ENCODE measurements around the gene KLHL29. TPM values are rescaled to one million over a fixed set of nuclear protein-coding genes. Genes with fewer than 3 reads are reported as not detected.

Gene KLHL29
- total RNA-seq, 3 donors from 2014 or later (not counting 1 experiment from before 2014, with no cell fraction given): 0.24 to 0.43 (median 0.33) TPM

DNA sequence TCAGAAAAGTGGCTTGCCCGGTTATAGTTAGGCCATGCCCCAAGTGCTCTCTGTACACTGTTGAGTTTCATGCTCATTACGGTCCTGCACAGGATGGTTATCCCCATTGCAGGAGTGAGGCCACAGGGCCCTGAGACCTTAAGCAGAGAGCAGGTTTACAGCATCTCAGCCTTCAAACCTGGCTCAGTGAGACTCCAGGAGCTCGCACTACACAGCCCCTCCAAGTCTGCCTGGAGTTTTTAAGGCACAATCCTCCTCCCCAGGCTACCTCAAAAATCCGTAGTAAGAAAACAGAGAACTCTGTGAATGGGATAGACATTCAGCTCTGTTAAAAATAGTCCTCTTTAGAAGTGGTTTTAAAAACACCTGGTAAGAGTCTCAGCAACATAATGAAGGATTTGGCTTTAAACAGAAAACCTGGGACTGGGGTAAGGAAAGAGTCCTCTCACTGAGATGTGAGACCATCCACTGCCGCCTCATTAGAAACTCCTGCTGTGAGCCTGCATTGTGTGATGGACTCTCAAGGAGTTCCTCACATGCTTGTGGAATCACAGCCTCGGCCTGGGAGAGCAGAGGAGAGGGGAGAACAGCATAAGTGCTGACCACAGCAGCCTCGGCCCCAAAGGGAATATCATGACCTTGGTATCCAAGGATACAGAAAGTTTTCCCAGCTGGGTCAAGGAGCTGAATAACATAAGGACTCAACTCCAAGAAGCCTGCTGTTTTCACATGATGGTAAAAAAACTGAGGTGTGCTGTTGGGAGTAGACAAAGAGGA is 327.2 kb downstream of the KLHL29 start:
- Mint-ChIP-seq H3K36me3 (no peaks in the 10 kb centered on the region), H3K4me1 (peaks cover 0 to 12% of the 10 kb centered on the region in 2 donors), H3K27me3 (ENCODE audit: low read depth in 2 of 2) (no peaks in the 10 kb centered on the region), H3K27ac (no peak overlapping the region), H3K9me3 (no peaks in the 10 kb centered on the region), H3K4me3 (no peak overlapping the region)
- Histone ChIP-seq H3K4me1 (ENCODE audit: control insufficient read depth, insufficient read depth, low read length) (no peaks in the 10 kb centered on the region), H3K27ac (ENCODE audit: low read length) (no peak overlapping the region), H3K4me3 (ENCODE audit: low read length) (no peak overlapping the region), H3K27me3 (ENCODE audit: control insufficient read depth, insufficient read depth, low read length) (no peaks in the 10 kb centered on the region), H3K9me3 (ENCODE audit: control insufficient read depth, insufficient read depth, low read length) (no peaks in the 10 kb centered on the region), H3K36me3 (ENCODE audit: control insufficient read depth, insufficient read depth, low read length) (peaks cover 2% of the 10 kb centered on the region)
- no peak for DNase-seq
- no peak for ATAC-seq
- TF ChIP-seq, protein P1, sequence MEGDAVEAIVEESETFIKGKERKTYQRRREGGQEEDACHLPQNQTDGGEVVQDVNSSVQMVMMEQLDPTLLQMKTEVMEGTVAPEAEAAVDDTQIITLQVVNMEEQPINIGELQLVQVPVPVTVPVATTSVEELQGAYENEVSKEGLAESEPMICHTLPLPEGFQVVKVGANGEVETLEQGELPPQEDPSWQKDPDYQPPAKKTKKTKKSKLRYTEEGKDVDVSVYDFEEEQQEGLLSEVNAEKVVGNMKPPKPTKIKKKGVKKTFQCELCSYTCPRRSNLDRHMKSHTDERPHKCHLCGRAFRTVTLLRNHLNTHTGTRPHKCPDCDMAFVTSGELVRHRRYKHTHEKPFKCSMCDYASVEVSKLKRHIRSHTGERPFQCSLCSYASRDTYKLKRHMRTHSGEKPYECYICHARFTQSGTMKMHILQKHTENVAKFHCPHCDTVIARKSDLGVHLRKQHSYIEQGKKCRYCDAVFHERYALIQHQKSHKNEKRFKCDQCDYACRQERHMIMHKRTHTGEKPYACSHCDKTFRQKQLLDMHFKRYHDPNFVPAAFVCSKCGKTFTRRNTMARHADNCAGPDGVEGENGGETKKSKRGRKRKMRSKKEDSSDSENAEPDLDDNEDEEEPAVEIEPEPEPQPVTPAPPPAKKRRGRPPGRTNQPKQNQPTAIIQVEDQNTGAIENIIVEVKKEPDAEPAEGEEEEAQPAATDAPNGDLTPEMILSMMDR (IDR thresholded peaks at IDR 0.05): no peak
- WGBS (ENCODE audit: insufficient coverage): 94% methylated on average over 6 of the region's 7 CpGs
- intact Hi-C loops (cut with micrococcal nuclease): no loop called here

DNA sequence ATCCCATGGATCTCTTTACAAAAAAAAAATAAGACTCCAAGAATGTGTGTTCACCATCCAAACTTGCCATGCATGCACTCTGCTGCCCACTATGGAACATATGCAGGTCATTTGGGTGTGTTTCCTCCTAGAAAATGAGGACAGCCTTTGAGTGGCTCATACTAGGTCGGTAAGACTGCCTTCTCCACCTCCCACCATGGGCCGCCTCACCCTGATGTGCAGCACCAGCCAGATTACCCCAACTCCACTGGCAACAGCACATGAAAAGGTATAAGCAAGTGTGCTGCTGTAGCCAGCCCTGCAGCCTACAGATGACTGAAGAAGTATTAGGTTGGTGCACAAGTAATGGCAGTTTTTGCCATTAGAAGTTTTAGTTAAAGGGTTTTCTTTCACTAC is 327.8 kb downstream of the KLHL29 start:
- no peaks in the 10 kb centered on the region for H3K4me1 ChIP-seq (ENCODE audit: control insufficient read depth, insufficient read depth, low read length)
- Mint-ChIP-seq H3K4me3 (no peak overlapping the region), H3K36me3 (no peaks in the 10 kb centered on the region), H3K27me3 (ENCODE audit: low read depth in 2 of 2) (no peaks in the 10 kb centered on the region), H3K27ac (no peak overlapping the region), H3K9me3 (no peaks in the 10 kb centered on the region), H3K4me1 (peaks cover 0 to 15% of the 10 kb centered on the region in 2 donors)
- WGBS (ENCODE audit: insufficient coverage): 97% methylated on average over 2 of the region's 2 CpGs
- ATAC-seq (no peak), DNase-seq (no peak)
- no peaks in the 10 kb centered on the region for H3K27me3 ChIP-seq (ENCODE audit: control insufficient read depth, insufficient read depth, low read length)
- H3K36me3 ChIP-seq (ENCODE audit: control insufficient read depth, insufficient read depth, low read length): peaks cover 2% of the 10 kb centered on the region
- no peak overlapping the region for H3K4me3 ChIP-seq (ENCODE audit: low read length)
- TF ChIP-seq, protein P1 (IDR thresholded peaks at IDR 0.05): no peak
- no peak overlapping the region for H3K27ac ChIP-seq (ENCODE audit: low read length)
- intact Hi-C loops (cut with micrococcal nuclease): no loop called here
- H3K9me3 ChIP-seq (ENCODE audit: control insufficient read depth, insufficient read depth, low read length): no peaks in the 10 kb centered on the region

DNA sequence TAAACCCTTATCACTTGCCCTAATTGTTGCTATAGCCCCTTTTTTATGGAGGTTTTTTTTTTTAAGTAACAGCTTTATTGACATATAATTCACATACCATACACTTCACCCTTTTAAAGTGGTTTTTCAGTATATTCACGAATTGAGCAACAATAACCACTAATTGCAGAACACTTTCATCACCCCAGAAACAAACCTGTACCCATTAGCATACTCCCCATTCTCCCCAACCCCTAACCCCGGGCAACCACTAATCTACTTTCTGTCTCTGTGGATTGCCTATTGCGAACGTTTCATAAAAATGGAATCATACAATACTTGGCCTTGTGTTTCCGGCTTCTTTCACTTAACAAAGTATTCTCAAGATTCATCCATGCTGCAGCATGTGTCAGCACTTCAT is 328.4 kb downstream of the KLHL29 start:
- intact Hi-C loops (cut with micrococcal nuclease): no loop called here
- Mint-ChIP-seq H3K9me3 (no peaks in the 10 kb centered on the region), H3K4me3 (no peak overlapping the region), H3K27ac (no peak overlapping the region), H3K27me3 (ENCODE audit: low read depth in 2 of 2) (no peaks in the 10 kb centered on the region), H3K36me3 (no peaks in the 10 kb centered on the region), H3K4me1 (peaks cover 0 to 21% of the 10 kb centered on the region in 2 donors)
- 92% methylated on average over 5 of the region's 5 CpGs for WGBS (ENCODE audit: insufficient coverage)
- no peak for DNase-seq
- Histone ChIP-seq H3K4me3 (ENCODE audit: low read length) (no peak overlapping the region), H3K36me3 (ENCODE audit: control insufficient read depth, insufficient read depth, low read length) (peaks cover 2% of the 10 kb centered on the region), H3K27me3 (ENCODE audit: control insufficient read depth, insufficient read depth, low read length) (no peaks in the 10 kb centered on the region), H3K27ac (ENCODE audit: low read length) (no peak overlapping the region), H3K9me3 (ENCODE audit: control insufficient read depth, insufficient read depth, low read length) (no peaks in the 10 kb centered on the region), H3K4me1 (ENCODE audit: control insufficient read depth, insufficient read depth, low read length) (no peaks in the 10 kb centered on the region)
- TF ChIP-seq, protein P1 (IDR thresholded peaks at IDR 0.05): no peak
- no peak for ATAC-seq
